ENCODE measurements around the gene TECPR2.
"Not testable (repeated sequence)": the region's sequence is repeated elsewhere in the genome, so short reads cannot be mapped to it uniquely, and the experiment has no call there.

Gene TECPR2

GRCh38 chr14:102362545-102363181 lies at the start of gene TECPR2, which contains the start of gene CINP:
TSS of gene TECPR2 (plus strand) at chr14:102362941. CDS start at chr14:102376722, 13,781 bp downstream.
TSS of gene CINP (minus strand) at chr14:102362890. CDS start at chr14:102362851, 39 bp downstream.
- DNase-seq: peak; percentile 57

- peak; percentile 30 for DNase-seq
Observed at GRCh38 chr14:102314242-102315011, 48.3 kb upstream of the TECPR2 start.

GRCh38 chr14:102315121-102315520 lies 47.6 kb upstream of the TECPR2 start:
- no peak for DNase-seq

- no peak for DNase-seq
Observed at GRCh38 chr14:102316338-102316742, 46.4 kb upstream of the TECPR2 start.

- peak; percentile 58 for DNase-seq
Observed at GRCh38 chr14:102316743-102317563, 45.8 kb upstream of the TECPR2 start.

- no peak for DNase-seq
Observed at GRCh38 chr14:102317564-102318248, 45.0 kb upstream of the TECPR2 start.

GRCh38 chr14:102318781-102319276 lies 43.9 kb upstream of the TECPR2 start:
- DNase-seq: no peak

- peak; percentile 29 for DNase-seq
Observed at GRCh38 chr14:102319351-102320032, 43.2 kb upstream of the TECPR2 start, which contains the start of gene ZNF839. TSS of gene ZNF839 (plus strand) at chr14:102319746. CDS start at chr14:102319766, 20 bp downstream.

- no peak for DNase-seq
Observed at GRCh38 chr14:102320033-102320660, 42.6 kb upstream of the TECPR2 start.

GRCh38 chr14:102320671-102321455 lies 41.9 kb upstream of the TECPR2 start:
- no peak for DNase-seq

- no peak for DNase-seq
Observed at GRCh38 chr14:102321456-102322422, 41.0 kb upstream of the TECPR2 start.

- DNase-seq: no peak
Observed at GRCh38 chr14:102323102-102323501, 39.6 kb upstream of the TECPR2 start.

GRCh38 chr14:102325791-102326345 lies 36.9 kb upstream of the TECPR2 start:
- no peak for DNase-seq

GRCh38 chr14:102326583-102326982 lies 36.2 kb upstream of the TECPR2 start:
- DNase-seq: no peak

GRCh38 chr14:102329381-102329780 lies 33.4 kb upstream of the TECPR2 start:
- DNase-seq: not testable (repeated sequence)

GRCh38 chr14:102330806-102331205 lies 31.9 kb upstream of the TECPR2 start:
- no peak for DNase-seq

- DNase-seq: no peak
Observed at GRCh38 chr14:102333390-102333789, 29.4 kb upstream of the TECPR2 start.

- DNase-seq: no peak
Observed at GRCh38 chr14:102333795-102334705, 28.7 kb upstream of the TECPR2 start.

Measured in GOT3 (cell line).